Stimulated activated CD4-positive, alpha-beta T cell treated with anti-CD3 and anti-CD28 coated beads, TNF-alpha, amount 100 ng/mL, for 1 hour (primary cell): ENCODE measurements around the gene NELFCD.
"Not testable (repeated sequence)": the region's sequence is repeated elsewhere in the genome, so short reads cannot be mapped to it uniquely, and the experiment has no call there.

Experiments used
- DNase-seq, 3 donors: peaks; one replicate each; pipeline ENCODE4 v3.0.0-alpha.2; 2020; ENCODE audit warnings: low read depth in 3 of 3, low spot score in 1 of 3

NELFCD gene

GRCh38 chr20:59007665-59008511 is 26.8 kb downstream of the NELFCD start:
- no peak for DNase-seq

DNA sequence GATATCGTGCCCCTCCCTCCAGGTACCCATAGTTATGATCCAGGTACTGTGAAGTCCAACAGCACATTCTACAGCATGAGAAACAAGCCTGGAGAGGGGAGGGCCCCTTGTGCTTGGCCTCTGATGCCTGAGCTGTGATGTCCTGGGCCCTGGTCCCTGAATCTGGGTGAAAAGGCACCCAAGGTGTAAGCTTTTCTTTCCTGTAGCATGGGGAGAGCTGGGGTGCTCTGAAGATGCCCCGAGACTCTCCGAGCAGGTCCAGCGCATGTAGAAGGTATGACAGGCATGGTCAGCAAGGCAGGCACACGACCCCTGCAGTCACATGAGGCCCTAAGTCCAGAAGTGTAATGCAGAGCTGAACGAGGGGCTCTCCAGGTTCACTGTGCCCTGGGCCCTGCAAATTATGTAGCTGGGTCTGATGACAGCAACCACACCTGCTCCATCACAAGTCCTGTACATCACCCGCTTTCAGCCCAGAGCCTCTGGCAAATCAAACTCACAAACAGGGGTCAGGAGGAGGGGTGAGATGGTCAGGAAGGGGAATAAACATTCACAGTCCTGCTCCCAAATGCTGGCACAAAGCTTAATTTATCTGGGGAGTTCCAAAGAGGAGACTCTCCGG is 27.8 kb downstream of the NELFCD start:
- no peak for DNase-seq

- DNase-seq: no peak
These were observed 29.4 kb downstream of the NELFCD start for GRCh38 chr20:59010321-59010994.

DNA sequence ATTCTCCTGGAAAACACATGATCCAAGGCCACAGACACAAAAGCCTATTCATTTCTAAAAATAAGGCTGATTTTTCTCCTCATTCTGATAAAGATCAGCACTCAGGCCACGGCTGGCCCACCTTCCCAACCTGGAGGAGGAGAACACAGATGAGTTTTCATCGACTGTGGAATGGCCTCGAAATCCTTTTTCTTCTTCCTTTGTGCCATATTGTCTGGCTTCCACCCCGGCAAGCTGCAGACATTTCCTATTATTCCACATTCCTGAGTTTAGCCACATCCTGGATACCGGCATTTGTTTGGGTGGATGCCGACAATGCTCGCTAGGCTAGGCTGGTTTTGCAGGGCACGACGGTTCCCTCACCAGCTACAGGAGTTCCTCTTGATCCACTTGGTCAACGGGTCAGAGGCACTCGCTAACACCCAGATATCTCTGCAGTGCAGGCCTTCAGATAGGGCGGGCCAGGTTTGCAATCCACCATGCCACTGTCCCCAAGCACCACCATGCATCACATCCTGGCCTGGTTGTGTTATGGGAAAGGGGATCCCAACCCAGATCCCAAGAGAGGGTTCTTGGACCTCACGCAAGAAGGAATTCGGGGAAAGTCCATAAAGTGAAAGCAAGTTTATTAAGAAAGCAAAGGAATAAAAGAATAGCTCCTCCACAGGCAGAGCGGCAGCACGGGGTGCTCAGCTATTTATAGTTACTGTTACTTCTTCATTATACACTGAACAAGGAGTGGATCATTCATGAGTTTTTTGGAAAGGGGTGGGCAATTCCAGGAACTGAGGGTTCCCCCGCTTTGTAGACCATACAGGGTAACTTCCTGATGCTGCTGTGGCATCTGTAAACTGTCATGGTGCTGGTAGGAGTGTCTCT is 30.2 kb downstream of the NELFCD start:
- no peak for DNase-seq

DNA sequence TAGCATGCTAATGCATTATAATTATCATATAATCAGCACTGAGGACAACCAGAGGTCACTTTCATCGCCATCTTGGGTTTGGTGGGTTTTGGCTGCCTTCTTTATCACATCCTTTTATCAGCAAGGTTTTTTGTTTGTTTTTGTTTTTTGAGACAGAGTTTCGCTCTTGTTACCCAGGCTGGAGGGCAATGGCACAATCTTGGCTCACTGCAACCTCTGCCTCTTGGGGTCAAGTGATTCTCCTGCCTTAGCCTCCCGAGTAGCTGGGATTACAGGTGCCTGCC is 30.8 kb downstream of the NELFCD start:
- DNase-seq: not testable (repeated sequence)

GRCh38 chr20:59013031-59013951 is 32.2 kb downstream of the NELFCD start:
- DNase-seq: no peak

- DNase-seq: no peak
These were observed 33.0 kb downstream of the NELFCD start for GRCh38 chr20:59013959-59014608.

DNA sequence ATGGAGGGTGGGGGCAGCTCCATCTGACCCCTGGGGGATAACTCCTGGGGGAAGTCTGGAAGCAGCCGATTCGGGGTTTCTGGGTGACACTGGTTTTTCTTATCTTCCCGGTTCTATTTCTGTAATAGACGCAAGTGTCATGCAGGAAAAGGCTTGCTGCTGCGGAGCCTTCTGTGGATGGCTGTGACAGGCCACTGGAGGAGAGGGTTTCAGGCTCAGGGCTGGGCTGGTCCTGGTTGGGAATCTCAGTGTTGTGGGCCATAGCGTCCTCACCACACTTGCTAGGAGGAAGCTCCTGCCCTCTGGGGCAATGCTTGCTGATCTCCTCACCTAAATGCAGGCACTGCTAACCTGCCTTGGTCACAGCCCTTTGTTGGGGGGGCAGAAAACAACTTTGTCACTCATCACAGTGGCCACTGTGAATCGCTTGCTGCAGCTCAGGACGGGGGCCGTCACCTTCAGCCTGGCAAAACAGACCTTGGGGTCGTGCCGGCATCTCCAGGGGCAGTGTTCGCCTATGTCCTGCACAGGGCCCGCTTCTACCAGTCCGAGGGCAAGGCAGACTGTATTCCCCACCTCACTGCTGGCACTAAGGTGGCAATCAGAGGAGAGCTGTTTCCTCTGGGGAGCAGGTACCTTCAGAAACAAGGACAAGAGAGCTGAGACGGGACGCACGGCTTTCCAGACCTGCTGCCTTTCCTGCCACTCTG is 33.8 kb downstream of the NELFCD start:
- no peak for DNase-seq

DNA sequence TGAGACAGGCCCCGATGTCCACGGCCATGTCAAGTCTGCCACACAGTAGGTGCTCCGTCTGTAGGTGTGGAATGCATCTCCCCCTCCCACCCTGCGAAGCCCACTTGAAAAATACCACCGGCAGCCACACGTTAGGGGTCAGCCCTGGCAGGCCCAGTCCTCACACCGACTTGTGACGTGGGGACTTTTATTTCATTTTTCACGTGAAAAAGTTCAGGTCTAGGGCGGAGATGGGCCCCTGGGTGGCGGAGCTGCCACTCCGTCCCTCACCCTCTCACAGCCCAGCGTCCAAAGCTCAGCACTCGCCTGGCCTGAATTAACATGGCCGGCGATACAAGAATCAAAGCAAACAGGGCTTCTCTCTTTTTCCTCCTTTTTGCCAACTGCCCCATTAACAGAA is 34.4 kb downstream of the NELFCD start:
- no peak for DNase-seq

- no peak for DNase-seq
These were observed 35.0 kb downstream of the NELFCD start for GRCh38 chr20:59015812-59016711.

- no peak for DNase-seq
These were observed 35.9 kb downstream of the NELFCD start for GRCh38 chr20:59016795-59017492.

DNA sequence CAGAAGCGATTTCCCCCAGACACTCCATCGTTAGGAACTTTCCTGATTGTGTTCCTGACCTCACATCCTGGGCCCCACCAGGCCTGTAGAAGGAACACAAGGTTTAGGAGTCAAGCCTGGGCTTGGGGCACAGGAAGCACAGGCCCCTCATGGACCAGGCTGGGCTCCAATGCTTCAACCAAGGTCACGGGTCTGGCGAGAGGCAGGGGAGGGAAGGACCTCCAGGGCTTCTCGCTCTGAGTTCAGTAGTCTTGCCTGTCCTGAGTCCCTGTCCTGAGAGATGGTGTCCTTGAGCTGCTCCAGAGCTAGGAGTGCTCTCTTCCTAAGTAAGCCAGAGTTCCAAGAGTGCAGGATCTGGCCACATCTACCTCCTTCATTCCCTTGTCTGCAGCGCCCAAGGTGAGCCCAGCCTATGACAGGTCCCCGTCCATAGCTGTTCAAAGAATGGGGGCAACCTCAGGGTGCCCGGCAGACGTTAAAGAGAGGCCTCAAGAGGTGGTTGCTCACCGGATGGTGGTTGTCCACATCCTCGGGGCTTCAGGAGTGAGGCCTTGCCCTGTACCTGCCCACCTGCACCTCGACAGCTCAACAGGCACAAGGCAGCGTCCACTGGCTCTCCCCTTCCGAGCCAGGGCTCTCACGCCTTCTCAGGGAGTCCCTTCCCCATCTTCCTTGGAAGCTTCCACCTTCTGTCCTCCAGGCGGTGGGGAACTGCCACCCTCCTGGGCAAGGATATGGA is 36.6 kb downstream of the NELFCD start:
- DNase-seq: no peak

GRCh38 chr20:59018817-59019216 is 37.8 kb downstream of the NELFCD start:
- DNase-seq: no peak

DNA sequence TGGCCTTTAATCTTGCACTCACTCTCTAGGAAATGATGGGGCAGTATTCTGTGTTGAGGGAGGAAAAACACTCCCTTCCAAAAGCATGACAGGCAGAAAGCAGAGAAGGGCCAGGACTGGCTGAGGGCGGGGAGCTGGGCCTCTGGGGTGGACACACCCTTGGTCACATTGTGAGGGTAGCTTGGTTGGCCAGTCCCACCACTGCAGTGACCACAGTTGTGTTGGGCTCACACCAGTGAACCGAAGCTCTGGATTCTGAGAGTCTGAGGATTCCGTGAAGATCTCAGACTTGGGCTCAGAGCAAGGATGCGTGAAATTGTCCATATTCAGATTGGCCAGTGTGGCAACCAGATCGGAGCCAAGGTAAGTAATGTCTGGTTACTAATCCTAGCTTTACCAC is 38.2 kb downstream of the NELFCD start, which contains the start of gene TUBB1:
Gene TUBB1, plus strand, starts transcription at position 213 of the 400 bp plus-strand sequence. Its CDS starts 94 bp downstream, at position 307.
- no peak for DNase-seq

- DNase-seq: no peak
These were observed 40.0 kb downstream of the NELFCD start for GRCh38 chr20:59020938-59021551.

DNA sequence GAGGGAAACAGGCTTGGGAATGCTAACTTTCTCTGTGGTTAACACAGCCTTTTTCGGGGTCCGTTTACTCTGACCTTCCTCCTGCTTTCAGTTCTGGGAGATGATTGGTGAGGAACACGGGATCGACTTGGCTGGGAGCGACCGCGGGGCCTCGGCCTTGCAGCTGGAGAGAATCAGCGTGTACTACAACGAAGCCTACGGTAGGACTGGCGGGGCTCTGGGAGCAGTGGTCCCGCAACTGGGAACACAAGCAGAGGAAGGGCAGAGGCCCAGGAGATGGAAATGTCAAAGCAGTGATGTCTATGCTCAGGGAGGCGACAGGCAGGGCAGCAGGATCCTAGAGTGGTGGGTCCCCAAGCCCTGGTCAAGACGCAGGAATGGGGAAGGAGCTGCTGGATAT is 41.7 kb downstream of the NELFCD start:
- no peak for DNase-seq
